ENCODE measurements around the gene DCAF11.
"Not testable (repeated sequence)": the region's sequence is repeated elsewhere in the genome, so short reads cannot be mapped to it uniquely, and the experiment has no call there.

DCAF11 gene

GRCh38 chr14:24098229-24098926 lies 16.2 kb upstream of the DCAF11 start:
- FAIRE-seq: no peak

- no peak for FAIRE-seq
Observed at GRCh38 chr14:24098927-24099813, 15.4 kb upstream of the DCAF11 start.

- no peak for FAIRE-seq
Observed at GRCh38 chr14:24100197-24100981, 14.2 kb upstream of the DCAF11 start.

- FAIRE-seq: no peak
Observed at GRCh38 chr14:24100982-24101494, 13.5 kb upstream of the DCAF11 start.

GRCh38 chr14:24102357-24103048 lies 12.1 kb upstream of the DCAF11 start:
- FAIRE-seq: no peak

GRCh38 chr14:24103451-24103850 lies 11.1 kb upstream of the DCAF11 start:
- no peak for FAIRE-seq

GRCh38 chr14:24105609-24106239 lies 8.9 kb upstream of the DCAF11 start:
- not testable (repeated sequence) for FAIRE-seq

- FAIRE-seq: no peak
Observed at GRCh38 chr14:24106672-24107271, 7.8 kb upstream of the DCAF11 start.

GRCh38 chr14:24108336-24108874 lies 6.2 kb upstream of the DCAF11 start:
- FAIRE-seq: no peak

- no peak for FAIRE-seq
Observed at GRCh38 chr14:24110060-24110459, 4.5 kb upstream of the DCAF11 start.

- no peak for FAIRE-seq
Observed at GRCh38 chr14:24110523-24110922, 4.1 kb upstream of the DCAF11 start.

- no peak for FAIRE-seq
Observed at GRCh38 chr14:24113379-24113800, 1.2 kb upstream of the DCAF11 start.

- FAIRE-seq: no peak
Observed at GRCh38 chr14:24113801-24114531, 611 bp upstream of the DCAF11 start.

- FAIRE-seq: no peak
Observed at GRCh38 chr14:24115422-24116127, 998 bp downstream of the DCAF11 start.

- FAIRE-seq: no peak
Observed at GRCh38 chr14:24116128-24116814, 1.7 kb downstream of the DCAF11 start.

- no peak for FAIRE-seq
Observed at GRCh38 chr14:24117179-24117578, 2.6 kb downstream of the DCAF11 start.

GRCh38 chr14:24119691-24120090 lies 5.1 kb downstream of the DCAF11 start:
- FAIRE-seq: no peak

- FAIRE-seq: no peak
Observed at GRCh38 chr14:24121210-24121609, 6.6 kb downstream of the DCAF11 start.

GRCh38 chr14:24122416-24122815 lies 7.8 kb downstream of the DCAF11 start:
- no peak for FAIRE-seq

Data from islet of Langerhans (tissue), 1 donor.